Esophagus squamous epithelium (tissue), 4 donors: ENCODE results near the gene ARFGEF3.

ENCODE experiments used
- POLR2A ChIP-seq, 4 donors: fragments of 450-650 bp; IDR thresholded peaks; one replicate each; pipeline ENCODE4 v1.6.1; 2017; ENCODE audit warnings: antibody characterized with exemption in 4 of 4, mild to moderate bottlenecking in 4 of 4, moderate library complexity in 3 of 4
- TF ChIP-seq, protein P1 (sequence below), 6 experiments: fragments of 450-650 bp in 4 of 6; fragments of 200-600 bp in 2 of 6; sonication (generic) in 2 of 6; IDR thresholded peaks; one replicate each; pipeline ENCODE4 v1.5.1; 2016 to 2019; ENCODE audit warnings: antibody characterized with exemption in 6 of 6, mild to moderate bottlenecking in 4 of 6, moderate library complexity in 4 of 6

DNA sequence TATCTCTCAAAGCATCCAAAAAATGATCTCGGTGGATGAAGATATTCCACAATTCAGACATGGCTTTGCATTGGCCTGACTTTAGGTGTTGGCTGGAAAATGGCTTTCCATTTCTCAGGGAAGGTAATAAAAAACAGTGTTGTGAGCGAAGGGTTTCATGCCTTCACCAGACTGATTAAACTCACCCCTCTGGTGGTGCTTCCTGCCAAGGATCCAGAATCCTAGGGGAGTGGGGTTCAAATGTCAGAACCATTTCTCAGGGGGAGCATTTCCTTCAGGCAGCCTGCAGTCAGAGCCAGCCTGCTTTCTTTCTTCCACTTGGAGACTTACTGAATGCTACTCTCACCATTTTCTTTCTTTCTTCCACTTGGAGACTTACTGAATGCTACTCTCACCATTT, 170.2 kb downstream of the ARFGEF3 start:
- TF ChIP-seq, protein P1, sequence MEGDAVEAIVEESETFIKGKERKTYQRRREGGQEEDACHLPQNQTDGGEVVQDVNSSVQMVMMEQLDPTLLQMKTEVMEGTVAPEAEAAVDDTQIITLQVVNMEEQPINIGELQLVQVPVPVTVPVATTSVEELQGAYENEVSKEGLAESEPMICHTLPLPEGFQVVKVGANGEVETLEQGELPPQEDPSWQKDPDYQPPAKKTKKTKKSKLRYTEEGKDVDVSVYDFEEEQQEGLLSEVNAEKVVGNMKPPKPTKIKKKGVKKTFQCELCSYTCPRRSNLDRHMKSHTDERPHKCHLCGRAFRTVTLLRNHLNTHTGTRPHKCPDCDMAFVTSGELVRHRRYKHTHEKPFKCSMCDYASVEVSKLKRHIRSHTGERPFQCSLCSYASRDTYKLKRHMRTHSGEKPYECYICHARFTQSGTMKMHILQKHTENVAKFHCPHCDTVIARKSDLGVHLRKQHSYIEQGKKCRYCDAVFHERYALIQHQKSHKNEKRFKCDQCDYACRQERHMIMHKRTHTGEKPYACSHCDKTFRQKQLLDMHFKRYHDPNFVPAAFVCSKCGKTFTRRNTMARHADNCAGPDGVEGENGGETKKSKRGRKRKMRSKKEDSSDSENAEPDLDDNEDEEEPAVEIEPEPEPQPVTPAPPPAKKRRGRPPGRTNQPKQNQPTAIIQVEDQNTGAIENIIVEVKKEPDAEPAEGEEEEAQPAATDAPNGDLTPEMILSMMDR (IDR thresholded peaks at IDR 0.05): no peak
- no peak for TF ChIP-seq POLR2A (IDR thresholded peaks at IDR 0.05)
